WTC11 (cell line): ENCODE measurements around the gene FRYL. TPM values are rescaled to one million over a fixed set of nuclear protein-coding genes. Genes with fewer than 3 reads are reported as not detected.

Source experiments
- ATAC-seq: fragments of 200-7000 bp; cut with Tn5 transposase; 2 replicates; pipeline ENCODE4 v1.10.0; 2021; ENCODE audit warnings: mild to moderate bottlenecking, moderate library complexity
- CTCF ChIA-PET: fragments of 300-600 bp; sonication (Branson Sonifier 250); formaldehyde crosslinking; loops from one replicate; lab custom pipeline; 2021; ENCODE audit warnings: antibody characterized with exemption; lab: Charles Lee
- POLR2A ChIA-PET: fragments of 350-600 bp; sonication (Branson Sonifier 250); formaldehyde crosslinking; loops from one replicate; lab custom pipeline; 2021; ENCODE audit warnings: antibody characterized with exemption; lab: Charles Lee
- DNase-seq: peaks from one replicate; pipeline ENCODE4 v3.0.0; 2021; ENCODE audit warnings: low spot score
- H3K27ac Mint-ChIP-seq: 2 replicates; pipeline ENCODE4 v1.8.0; 2021; ENCODE audit warnings: mixed read lengths
- H3K27me3 Mint-ChIP-seq: 2 replicates; pipeline ENCODE4 v1.8.0; 2021; ENCODE audit warnings: low read depth, mild to moderate bottlenecking, moderate library complexity, mixed read lengths
- H3K36me3 Mint-ChIP-seq: 2 replicates; pipeline ENCODE4 v1.8.0; 2021; ENCODE audit warnings: mixed read lengths
- H3K4me1 Mint-ChIP-seq: 2 replicates; pipeline ENCODE4 v1.8.0; 2022; ENCODE audit warnings: mixed read lengths
- H3K4me3 Mint-ChIP-seq: 2 replicates; pipeline ENCODE4 v1.8.0; 2021; ENCODE audit warnings: mild to moderate bottlenecking, moderate library complexity, mixed read lengths
- H3K9me3 Mint-ChIP-seq: 2 replicates; pipeline ENCODE4 v1.8.0; 2021; ENCODE audit warnings: mixed read lengths
- ARID4B ChIP-seq: sonication (generic); formaldehyde crosslinking; IDR thresholded peaks from 2 replicates; pipeline ENCODE4 v1.8.0; 2023; ENCODE audit warnings: missing genetic modification reagents, mild to moderate bottlenecking, borderline replicate concordance
- ATF3 ChIP-seq: sonication (generic); formaldehyde crosslinking; conservative IDR thresholded peaks from 2 replicates; pipeline ENCODE4 v1.8.1; 2022; ENCODE audit warnings: mild to moderate bottlenecking, missing genetic modification reagents
- CBFB ChIP-seq: sonication (generic); formaldehyde crosslinking; IDR thresholded peaks from 2 replicates; pipeline ENCODE4 v1.8.1; 2022; ENCODE audit warnings: mild to moderate bottlenecking, low read depth, missing genetic modification reagents
- CDX4 ChIP-seq: fragments of 250-450 bp; sonication (Bioruptor Pico); IDR thresholded peaks from 2 replicates; pipeline ENCODE4 v1.9.0; 2021; ENCODE audit warnings: moderate library complexity, mild to moderate bottlenecking, inconsistent platforms, borderline replicate concordance
- ESRRA ChIP-seq: sonication (generic); formaldehyde crosslinking; IDR thresholded peaks from 2 replicates; pipeline ENCODE4 v1.8.1; 2022; ENCODE audit warnings: mild to moderate bottlenecking, missing genetic modification reagents, borderline replicate concordance
- FOXK1 ChIP-seq: sonication (generic); formaldehyde crosslinking; IDR thresholded peaks from 2 replicates; pipeline ENCODE4 v1.8.0; 2022; ENCODE audit warnings: mild to moderate bottlenecking, moderate library complexity, missing genetic modification reagents
- MXD4 ChIP-seq: fragments of 250-450 bp; sonication (Bioruptor Pico); IDR thresholded peaks from 2 replicates; pipeline ENCODE4 v1.8.0; 2021; ENCODE audit warnings: mild to moderate bottlenecking, moderate library complexity, borderline replicate concordance
- NFYB ChIP-seq: sonication (generic); formaldehyde crosslinking; conservative IDR thresholded peaks from 2 replicates; pipeline ENCODE4 v1.8.0; 2022; ENCODE audit warnings: low read depth, missing genetic modification reagents
- PREB ChIP-seq: sonication (generic); formaldehyde crosslinking; IDR thresholded peaks from 2 replicates; pipeline ENCODE4 v1.8.1; 2022; ENCODE audit warnings: mild to moderate bottlenecking, missing genetic modification reagents, moderate library complexity, borderline replicate concordance
- ZBTB43 ChIP-seq: sonication (generic); formaldehyde crosslinking; IDR thresholded peaks from 2 replicates; pipeline ENCODE4 v1.8.1; 2023; ENCODE audit warnings: mild to moderate bottlenecking, missing genetic modification reagents
- ZNF396 ChIP-seq: fragments of 250-450 bp; sonication (Bioruptor Pico); IDR thresholded peaks from 2 replicates; pipeline ENCODE4 v1.8.0; 2021; ENCODE audit warnings: mild to moderate bottlenecking, moderate library complexity, borderline replicate concordance
- total RNA-seq: library from RNA; stranded (reverse); gene quantifications from 3 replicates; pipeline ENCODE4 v1.2.3, GENCODE V29; 2021
- TF ChIP-seq, protein P1 (sequence below): sonication (generic); formaldehyde crosslinking; IDR thresholded peaks from 2 replicates; pipeline ENCODE4 v1.8.0; 2023; ENCODE audit warnings: missing genetic modification reagents
- TF ChIP-seq, protein P2 (sequence below): fragments of 200-600 bp; IDR thresholded peaks from 2 replicates; pipeline ENCODE4 v1.8.0; 2022; ENCODE audit warnings: antibody characterized with exemption
- TF ChIP-seq, protein P3 (sequence below): sonication (generic); formaldehyde crosslinking; IDR thresholded peaks from 2 replicates; pipeline ENCODE4 v1.8.1; 2023; ENCODE audit warnings: mild to moderate bottlenecking, missing genetic modification reagents, borderline replicate concordance
- TF ChIP-seq, protein P4 (sequence below): sonication (generic); formaldehyde crosslinking; IDR thresholded peaks from 2 replicates; pipeline ENCODE4 v1.8.0; 2022; ENCODE audit warnings: mild to moderate bottlenecking, missing genetic modification reagents
- TF ChIP-seq, protein P5 (sequence below): sonication (generic); formaldehyde crosslinking; conservative IDR thresholded peaks from 2 replicates; pipeline ENCODE4 v1.8.1; 2023; ENCODE audit warnings: mild to moderate bottlenecking, low read depth, missing genetic modification reagents, moderate library complexity

FRYL gene
- total RNA-seq, 1 experiment from 2014 or later = 38.7 TPM

DNA sequence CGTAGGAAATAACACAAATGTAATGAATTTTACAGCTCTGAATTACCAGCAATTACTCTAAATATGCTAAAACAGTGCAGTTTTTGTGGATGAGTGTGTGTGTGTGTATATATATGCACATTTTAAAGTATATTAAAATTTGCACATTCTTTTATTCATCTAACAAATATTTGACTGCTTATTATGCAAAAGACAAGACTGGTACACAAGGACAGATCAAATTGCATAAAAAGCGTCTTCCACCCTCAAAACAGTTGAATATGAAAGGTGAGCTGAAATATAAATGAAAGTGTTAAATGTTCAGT lies 276.1 kb downstream of the FRYL start (continued):
- TF ChIP-seq, protein P1, sequence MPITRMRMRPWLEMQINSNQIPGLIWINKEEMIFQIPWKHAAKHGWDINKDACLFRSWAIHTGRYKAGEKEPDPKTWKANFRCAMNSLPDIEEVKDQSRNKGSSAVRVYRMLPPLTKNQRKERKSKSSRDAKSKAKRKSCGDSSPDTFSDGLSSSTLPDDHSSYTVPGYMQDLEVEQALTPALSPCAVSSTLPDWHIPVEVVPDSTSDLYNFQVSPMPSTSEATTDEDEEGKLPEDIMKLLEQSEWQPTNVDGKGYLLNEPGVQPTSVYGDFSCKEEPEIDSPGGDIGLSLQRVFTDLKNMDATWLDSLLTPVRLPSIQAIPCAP (CRISPR knock-in tag) = no peak
- TF ChIP-seq ZBTB43 (CRISPR knock-in tag) (no peak), NFYB (CRISPR knock-in tag) (no peak), PREB (CRISPR knock-in tag) (no peak), ATF3 (CRISPR knock-in tag) (no peak), MXD4 (no peak)
- TF ChIP-seq, protein P2, sequence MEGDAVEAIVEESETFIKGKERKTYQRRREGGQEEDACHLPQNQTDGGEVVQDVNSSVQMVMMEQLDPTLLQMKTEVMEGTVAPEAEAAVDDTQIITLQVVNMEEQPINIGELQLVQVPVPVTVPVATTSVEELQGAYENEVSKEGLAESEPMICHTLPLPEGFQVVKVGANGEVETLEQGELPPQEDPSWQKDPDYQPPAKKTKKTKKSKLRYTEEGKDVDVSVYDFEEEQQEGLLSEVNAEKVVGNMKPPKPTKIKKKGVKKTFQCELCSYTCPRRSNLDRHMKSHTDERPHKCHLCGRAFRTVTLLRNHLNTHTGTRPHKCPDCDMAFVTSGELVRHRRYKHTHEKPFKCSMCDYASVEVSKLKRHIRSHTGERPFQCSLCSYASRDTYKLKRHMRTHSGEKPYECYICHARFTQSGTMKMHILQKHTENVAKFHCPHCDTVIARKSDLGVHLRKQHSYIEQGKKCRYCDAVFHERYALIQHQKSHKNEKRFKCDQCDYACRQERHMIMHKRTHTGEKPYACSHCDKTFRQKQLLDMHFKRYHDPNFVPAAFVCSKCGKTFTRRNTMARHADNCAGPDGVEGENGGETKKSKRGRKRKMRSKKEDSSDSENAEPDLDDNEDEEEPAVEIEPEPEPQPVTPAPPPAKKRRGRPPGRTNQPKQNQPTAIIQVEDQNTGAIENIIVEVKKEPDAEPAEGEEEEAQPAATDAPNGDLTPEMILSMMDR = no peak
- TF ChIP-seq, protein P3, sequence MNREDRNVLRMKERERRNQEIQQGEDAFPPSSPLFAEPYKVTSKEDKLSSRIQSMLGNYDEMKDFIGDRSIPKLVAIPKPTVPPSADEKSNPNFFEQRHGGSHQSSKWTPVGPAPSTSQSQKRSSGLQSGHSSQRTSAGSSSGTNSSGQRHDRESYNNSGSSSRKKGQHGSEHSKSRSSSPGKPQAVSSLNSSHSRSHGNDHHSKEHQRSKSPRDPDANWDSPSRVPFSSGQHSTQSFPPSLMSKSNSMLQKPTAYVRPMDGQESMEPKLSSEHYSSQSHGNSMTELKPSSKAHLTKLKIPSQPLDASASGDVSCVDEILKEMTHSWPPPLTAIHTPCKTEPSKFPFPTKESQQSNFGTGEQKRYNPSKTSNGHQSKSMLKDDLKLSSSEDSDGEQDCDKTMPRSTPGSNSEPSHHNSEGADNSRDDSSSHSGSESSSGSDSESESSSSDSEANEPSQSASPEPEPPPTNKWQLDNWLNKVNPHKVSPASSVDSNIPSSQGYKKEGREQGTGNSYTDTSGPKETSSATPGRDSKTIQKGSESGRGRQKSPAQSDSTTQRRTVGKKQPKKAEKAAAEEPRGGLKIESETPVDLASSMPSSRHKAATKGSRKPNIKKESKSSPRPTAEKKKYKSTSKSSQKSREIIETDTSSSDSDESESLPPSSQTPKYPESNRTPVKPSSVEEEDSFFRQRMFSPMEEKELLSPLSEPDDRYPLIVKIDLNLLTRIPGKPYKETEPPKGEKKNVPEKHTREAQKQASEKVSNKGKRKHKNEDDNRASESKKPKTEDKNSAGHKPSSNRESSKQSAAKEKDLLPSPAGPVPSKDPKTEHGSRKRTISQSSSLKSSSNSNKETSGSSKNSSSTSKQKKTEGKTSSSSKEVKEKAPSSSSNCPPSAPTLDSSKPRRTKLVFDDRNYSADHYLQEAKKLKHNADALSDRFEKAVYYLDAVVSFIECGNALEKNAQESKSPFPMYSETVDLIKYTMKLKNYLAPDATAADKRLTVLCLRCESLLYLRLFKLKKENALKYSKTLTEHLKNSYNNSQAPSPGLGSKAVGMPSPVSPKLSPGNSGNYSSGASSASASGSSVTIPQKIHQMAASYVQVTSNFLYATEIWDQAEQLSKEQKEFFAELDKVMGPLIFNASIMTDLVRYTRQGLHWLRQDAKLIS = no peak

DNA sequence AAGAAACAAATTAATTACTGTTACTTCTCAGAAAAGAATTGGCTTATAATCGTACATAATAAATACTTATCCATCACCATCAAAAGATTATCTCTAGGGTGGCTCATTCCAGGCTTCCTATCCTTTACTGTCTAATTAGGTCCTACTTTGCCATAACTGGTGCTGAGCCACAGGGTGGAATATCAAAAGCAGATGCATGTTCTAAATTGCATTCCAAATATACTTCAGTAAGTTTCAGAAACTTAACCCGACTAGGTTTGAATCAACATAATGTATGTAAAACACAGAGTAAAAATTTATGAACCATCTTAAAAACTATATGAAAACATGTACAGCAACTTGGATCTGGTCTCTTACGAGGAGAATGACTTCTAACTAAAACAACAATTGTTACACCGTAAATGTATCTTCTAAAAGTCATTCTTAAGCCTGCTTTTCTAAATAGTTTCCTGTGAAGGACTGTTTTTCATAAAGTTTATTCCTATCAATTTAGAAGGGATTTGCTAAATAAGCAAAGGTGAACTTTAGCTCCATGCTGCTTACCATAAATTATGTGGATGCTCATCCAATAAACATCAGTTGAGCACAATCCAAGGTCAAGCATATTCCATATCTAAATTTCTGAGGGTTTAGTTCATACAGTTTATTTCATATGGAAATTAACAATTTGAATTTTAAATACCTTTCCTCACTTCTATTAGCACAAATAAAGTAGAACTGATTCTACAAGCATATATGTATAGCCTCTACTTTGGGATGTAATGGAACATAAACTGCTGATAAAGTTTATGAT lies 276.6 kb downstream of the FRYL start:
- Mint-ChIP-seq H3K36me3 (peaks cover 12% of the 10 kb centered on the region), H3K27me3 (no peaks in the 10 kb centered on the region), H3K9me3 (no peaks in the 10 kb centered on the region), H3K4me1 (peaks cover 22% of the 10 kb centered on the region), H3K4me3 (no peak overlapping the region), H3K27ac (no peak overlapping the region)
- ATAC-seq (no peak), DNase-seq (no peak)
- ChIA-PET POLR2A (no interaction called here), CTCF (no interaction called here)
- TF ChIP-seq ESRRA (CRISPR knock-in tag) (no peak), CDX4 (CRISPR knock-in tag) (no peak), CBFB (CRISPR knock-in tag) (no peak), ARID4B (CRISPR knock-in tag) (no peak), ZNF396 (CRISPR knock-in tag) (no peak), FOXK1 (CRISPR knock-in tag) (no peak)
- TF ChIP-seq, protein P4, sequence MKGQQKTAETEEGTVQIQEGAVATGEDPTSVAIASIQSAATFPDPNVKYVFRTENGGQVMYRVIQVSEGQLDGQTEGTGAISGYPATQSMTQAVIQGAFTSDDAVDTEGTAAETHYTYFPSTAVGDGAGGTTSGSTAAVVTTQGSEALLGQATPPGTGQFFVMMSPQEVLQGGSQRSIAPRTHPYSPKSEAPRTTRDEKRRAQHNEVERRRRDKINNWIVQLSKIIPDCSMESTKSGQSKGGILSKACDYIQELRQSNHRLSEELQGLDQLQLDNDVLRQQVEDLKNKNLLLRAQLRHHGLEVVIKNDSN (CRISPR knock-in tag) = no peak
- TF ChIP-seq, protein P5, sequence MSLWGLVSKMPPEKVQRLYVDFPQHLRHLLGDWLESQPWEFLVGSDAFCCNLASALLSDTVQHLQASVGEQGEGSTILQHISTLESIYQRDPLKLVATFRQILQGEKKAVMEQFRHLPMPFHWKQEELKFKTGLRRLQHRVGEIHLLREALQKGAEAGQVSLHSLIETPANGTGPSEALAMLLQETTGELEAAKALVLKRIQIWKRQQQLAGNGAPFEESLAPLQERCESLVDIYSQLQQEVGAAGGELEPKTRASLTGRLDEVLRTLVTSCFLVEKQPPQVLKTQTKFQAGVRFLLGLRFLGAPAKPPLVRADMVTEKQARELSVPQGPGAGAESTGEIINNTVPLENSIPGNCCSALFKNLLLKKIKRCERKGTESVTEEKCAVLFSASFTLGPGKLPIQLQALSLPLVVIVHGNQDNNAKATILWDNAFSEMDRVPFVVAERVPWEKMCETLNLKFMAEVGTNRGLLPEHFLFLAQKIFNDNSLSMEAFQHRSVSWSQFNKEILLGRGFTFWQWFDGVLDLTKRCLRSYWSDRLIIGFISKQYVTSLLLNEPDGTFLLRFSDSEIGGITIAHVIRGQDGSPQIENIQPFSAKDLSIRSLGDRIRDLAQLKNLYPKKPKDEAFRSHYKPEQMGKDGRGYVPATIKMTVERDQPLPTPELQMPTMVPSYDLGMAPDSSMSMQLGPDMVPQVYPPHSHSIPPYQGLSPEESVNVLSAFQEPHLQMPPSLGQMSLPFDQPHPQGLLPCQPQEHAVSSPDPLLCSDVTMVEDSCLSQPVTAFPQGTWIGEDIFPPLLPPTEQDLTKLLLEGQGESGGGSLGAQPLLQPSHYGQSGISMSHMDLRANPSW (CRISPR knock-in tag) = no peak
